ENCODE results near the gene PRSS36. TPM values are rescaled to one million over a fixed set of nuclear protein-coding genes. Genes with fewer than 3 reads are reported as not detected.

The PRSS36 gene
- total RNA-seq, 1 experiment from 2014 or later, result 0.66 TPM

DNA sequence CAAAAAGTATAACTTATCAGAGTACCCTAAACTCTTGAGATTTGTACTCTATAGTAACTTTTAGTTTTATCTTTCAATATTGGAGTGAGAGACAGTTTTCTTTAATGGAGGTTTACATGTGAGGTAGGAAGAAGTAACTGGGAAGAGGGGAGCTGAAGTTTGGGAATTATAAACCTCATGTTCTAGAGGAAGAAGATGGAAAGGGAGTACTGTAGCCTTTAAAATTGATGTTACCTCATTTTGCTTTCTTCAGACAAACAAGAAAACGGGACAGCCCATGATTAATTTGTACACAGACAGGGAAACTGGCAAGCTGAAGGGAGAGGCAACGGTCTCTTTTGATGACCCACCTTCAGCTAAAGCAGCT, 39.5 kb upstream of the PRSS36 start:
- Histone ChIP-seq H4K5ac (ENCODE audit: insufficient read length, low read depth, low read length) (no peak overlapping the region), H3K56ac (ENCODE audit: insufficient read length, low read depth, low read length) (no peak overlapping the region), H3K4ac (ENCODE audit: low read depth, low read length) (no peak overlapping the region), H2BK12ac (ENCODE audit: insufficient read length, low read depth, low read length) (no peak overlapping the region), H2AK5ac (ENCODE audit: insufficient read length, low read length) (no peak overlapping the region), H3K9ac (ENCODE audit: extremely low read depth, insufficient read length, low read length) (no peak overlapping the region), H3K9me3 (ENCODE audit: control insufficient read depth, low read depth, low read length) (no peaks in the 10 kb centered on the region), H2BK120ac (ENCODE audit: low read depth, low read length, poor library complexity, severe bottlenecking) (no peak overlapping the region), H3K23me2 (ENCODE audit: insufficient read length, low read depth, low read length, poor library complexity, severe bottlenecking) (no peaks in the 10 kb centered on the region), H4K8ac (replicated peaks; ENCODE audit: insufficient read length, low read depth, low read length) (no peak overlapping the region), H3K27ac (ENCODE audit: insufficient read length, low read depth, low read length) (no peak overlapping the region), H3T11ph (ENCODE audit: low read length) (no peak overlapping the region), H3K4me1 (ENCODE audit: insufficient read depth, low read length) (no peaks in the 10 kb centered on the region), H4K20me1 (ENCODE audit: control insufficient read depth, insufficient read depth, insufficient read length) (no peaks in the 10 kb centered on the region), H3K4me2 (ENCODE audit: insufficient read depth, insufficient read length, low read length) (no peak overlapping the region), H4K91ac (ENCODE audit: insufficient read length, low read depth, low read length) (no peak overlapping the region), H2BK20ac (ENCODE audit: low read depth, low read length, poor library complexity, severe bottlenecking) (no peak overlapping the region), H3K14ac (ENCODE audit: insufficient read depth, low read length) (no peak overlapping the region), H2BK15ac (ENCODE audit: low read depth, low read length) (no peak overlapping the region), H2AFZ (ENCODE audit: low read length) (no peak overlapping the region), H3K79me1 (ENCODE audit: insufficient read depth, low read depth, low read length, poor library complexity, severe bottlenecking) (peaks cover 12% of the 10 kb centered on the region), H3K27me3 (ENCODE audit: insufficient read depth, low read length) (no peaks in the 10 kb centered on the region), H3K23ac (ENCODE audit: insufficient read length, low read depth, low read length) (no peak overlapping the region), H3K18ac (ENCODE audit: insufficient read length, low read depth, low read length) (no peak overlapping the region), H3K79me2 (ENCODE audit: insufficient read depth, low read length) (peaks cover 6% of the 10 kb centered on the region; the same call in 1 of the 2 replicates), H2BK5ac (ENCODE audit: insufficient read length, low read length) (no peak overlapping the region)
- Mint-ChIP-seq H3K27me3 (ENCODE audit: low read depth) (peaks cover 2% of the 10 kb centered on the region; the same call in 1 of the 2 replicates), H3K27ac (peak overlapping the region in 1 of 3 experiments; percentile 31; a peak in 2 of 7 replicates), H3K36me3 (ENCODE audit: insufficient read depth in 1 of 3, low read depth in 3 of 3) (peaks cover 93 to 100% (median 99%) of the 10 kb centered on the region in 3 experiments), H3K9me3 (no peaks in the 10 kb centered on the region), H3K4me3 (no peak overlapping the region), H3K4me1 (peaks cover 5 to 10% of the 10 kb centered on the region in 2 experiments; a peak in 2 of 4 replicates)
- no CpG with 5 or more reads among the region's 2 CpGs for WGBS (ENCODE audit: extremely low coverage, insufficient read length, low lambda C conversion rate)
- TF ChIP-seq, protein P1, sequence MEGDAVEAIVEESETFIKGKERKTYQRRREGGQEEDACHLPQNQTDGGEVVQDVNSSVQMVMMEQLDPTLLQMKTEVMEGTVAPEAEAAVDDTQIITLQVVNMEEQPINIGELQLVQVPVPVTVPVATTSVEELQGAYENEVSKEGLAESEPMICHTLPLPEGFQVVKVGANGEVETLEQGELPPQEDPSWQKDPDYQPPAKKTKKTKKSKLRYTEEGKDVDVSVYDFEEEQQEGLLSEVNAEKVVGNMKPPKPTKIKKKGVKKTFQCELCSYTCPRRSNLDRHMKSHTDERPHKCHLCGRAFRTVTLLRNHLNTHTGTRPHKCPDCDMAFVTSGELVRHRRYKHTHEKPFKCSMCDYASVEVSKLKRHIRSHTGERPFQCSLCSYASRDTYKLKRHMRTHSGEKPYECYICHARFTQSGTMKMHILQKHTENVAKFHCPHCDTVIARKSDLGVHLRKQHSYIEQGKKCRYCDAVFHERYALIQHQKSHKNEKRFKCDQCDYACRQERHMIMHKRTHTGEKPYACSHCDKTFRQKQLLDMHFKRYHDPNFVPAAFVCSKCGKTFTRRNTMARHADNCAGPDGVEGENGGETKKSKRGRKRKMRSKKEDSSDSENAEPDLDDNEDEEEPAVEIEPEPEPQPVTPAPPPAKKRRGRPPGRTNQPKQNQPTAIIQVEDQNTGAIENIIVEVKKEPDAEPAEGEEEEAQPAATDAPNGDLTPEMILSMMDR (conservative IDR thresholded peaks at IDR 0.05), result no peak
- no peak for DNase-seq

Measured in H9 (cell line).